SKM-1 treated with dmso at 0.1 percent for 144 hours (cell line): ENCODE results near the gene GPBP1L1.
"Not testable (repeated sequence)": the region's sequence is repeated elsewhere in the genome, so short reads cannot be mapped to it uniquely, and the experiment has no call there.

Experiments used
- DNase-seq: peaks from one replicate; lab custom pipeline; 2025; ENCODE audit not compliant: unreplicated experiment; lab: John Stamatoyannopoulos, UW

Gene GPBP1L1

DNA sequence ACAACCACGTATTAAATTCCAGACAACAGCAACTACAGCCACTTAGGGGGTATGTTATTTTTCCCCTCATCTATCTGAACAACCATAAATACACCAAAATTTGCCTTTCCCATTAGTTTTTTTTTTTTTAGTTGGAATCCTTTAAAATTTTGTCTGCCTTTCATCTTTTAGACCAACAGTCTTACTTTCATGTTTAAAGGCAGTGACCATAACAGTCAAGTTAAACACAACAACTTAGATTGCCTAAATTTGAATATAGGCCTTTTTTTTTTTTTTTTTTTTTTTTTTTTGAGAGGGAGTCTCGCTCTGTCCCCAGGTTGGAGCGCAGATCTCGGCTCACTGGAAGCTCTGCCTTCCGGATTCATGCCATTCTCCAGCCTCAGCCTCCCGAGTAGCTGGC lies 3.4 kb downstream of the GPBP1L1 start:
- DNase-seq, result no peak

GRCh38 chr1:45679123-45679522 lies 7.2 kb downstream of the GPBP1L1 start:
- no peak for DNase-seq

DNA sequence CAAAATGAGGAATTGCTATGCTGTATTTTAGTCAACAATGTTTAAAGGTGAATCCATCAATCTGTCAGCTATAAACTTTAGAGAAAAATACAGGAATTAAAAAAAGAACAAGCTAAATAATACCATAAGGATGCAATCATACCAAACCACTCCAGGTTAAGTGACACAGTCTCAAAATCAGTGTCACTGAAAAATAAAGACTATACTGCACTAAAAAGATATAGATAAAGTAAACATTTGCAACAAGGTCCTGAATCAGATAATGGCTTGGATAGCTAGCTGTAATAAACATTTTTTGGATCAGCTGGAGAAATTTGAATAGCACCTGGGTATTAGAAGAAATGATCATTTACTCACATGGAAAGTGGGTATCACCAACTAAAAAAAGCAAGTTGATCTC lies 7.8 kb downstream of the GPBP1L1 start:
- no peak for DNase-seq

GRCh38 chr1:45677751-45678245 lies 8.5 kb downstream of the GPBP1L1 start:
- DNase-seq, result no peak

- DNase-seq, result not testable (repeated sequence)
Observed at GRCh38 chr1:45676553-45676952, 9.8 kb downstream of the GPBP1L1 start.

DNA sequence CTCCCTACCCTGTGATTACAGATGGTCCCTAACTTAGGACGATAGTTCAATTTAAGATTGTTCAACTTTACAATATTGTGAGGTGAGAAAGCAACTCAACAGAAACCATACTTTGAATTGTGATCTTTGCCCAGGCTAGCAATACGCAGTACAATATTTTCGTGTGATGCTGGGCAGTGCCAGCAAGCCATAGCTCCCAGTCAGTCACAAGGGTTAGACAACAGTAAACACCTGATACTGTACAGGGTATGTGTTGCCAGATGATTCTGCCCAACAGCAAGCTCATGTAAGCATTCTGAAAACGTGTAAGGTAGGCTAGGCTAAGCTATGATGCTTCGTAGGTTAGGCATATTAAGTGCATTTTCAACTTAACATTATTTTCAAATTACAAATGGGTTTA lies 11.9 kb downstream of the GPBP1L1 start:
- DNase-seq, result no peak

- DNase-seq, result no peak
Observed at GRCh38 chr1:45673956-45674355, 12.4 kb downstream of the GPBP1L1 start.

DNA sequence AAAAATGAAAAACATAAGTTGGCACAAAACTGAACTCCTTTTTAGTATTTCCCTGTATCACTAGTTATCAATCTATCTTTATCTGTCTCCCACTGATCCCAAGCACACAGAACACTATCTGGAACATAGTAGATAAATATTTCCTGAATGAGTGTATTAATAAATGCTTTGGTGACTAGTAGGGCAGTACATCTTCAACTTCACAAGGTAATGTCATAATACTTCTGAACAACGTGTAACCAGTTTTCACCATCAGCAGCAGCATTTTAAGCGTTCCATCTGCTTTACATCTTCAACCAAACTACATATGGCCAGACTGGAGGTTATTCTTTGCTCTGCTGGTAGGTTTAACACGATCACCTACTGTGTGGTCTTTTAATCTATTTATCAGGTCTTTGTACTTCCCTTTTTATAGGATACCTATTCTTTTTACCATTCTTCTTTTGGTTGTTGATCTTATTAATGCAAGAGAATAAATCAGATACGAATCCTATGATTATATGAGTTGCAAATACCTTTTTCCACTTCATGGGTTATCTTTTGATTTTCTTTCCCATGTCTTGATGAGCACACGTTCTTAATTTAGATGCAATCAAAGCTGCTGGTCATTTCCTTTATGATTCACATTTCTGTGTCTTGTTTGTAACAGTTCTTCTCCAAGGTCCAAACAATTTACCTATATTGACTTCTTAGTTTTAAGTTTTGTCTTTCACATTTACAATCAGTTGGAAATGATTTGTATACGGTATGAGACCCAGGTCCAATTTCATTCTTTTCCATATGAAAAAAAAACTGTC lies 16.3 kb downstream of the GPBP1L1 start:
- DNase-seq, result no peak

DNA sequence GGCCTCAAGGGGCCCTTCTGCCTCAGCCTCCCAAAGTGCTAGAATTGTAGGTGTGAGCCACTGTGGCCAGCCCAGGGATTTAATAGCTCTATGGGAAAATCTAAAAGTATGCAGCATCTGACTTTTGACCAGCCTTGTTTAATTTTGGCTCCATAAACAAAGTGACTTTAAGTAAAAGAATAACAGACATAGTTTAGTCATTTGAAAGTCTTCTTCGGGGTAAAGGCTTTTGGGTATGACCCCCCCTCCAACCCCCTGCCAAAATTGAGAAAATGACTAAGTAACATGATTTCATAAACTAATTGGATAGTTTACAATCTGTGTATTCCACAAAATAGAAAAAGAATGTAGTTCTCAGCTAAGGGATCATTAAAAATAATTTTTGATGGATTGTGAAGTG lies 17.0 kb downstream of the GPBP1L1 start:
- DNase-seq, result no peak

DNA sequence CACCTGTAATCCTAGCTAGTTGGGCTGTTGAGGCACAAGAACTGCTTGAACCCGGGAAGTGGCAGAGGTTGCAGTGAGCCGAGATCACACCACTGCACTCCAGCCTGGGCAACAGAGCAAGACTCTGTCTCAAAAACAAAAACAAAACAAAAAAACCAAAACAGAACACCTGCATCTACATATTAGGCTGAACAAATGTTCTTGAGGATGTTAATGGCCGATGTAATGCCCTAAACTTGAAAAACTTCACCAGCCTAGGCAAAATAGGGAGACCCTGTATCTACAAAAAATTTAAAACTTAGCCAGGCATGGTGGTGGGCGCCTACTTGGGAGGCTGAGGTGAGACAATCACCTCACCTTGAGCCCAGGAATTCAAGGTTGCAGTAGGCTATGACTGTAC lies 17.8 kb downstream of the GPBP1L1 start:
- no peak for DNase-seq

DNA sequence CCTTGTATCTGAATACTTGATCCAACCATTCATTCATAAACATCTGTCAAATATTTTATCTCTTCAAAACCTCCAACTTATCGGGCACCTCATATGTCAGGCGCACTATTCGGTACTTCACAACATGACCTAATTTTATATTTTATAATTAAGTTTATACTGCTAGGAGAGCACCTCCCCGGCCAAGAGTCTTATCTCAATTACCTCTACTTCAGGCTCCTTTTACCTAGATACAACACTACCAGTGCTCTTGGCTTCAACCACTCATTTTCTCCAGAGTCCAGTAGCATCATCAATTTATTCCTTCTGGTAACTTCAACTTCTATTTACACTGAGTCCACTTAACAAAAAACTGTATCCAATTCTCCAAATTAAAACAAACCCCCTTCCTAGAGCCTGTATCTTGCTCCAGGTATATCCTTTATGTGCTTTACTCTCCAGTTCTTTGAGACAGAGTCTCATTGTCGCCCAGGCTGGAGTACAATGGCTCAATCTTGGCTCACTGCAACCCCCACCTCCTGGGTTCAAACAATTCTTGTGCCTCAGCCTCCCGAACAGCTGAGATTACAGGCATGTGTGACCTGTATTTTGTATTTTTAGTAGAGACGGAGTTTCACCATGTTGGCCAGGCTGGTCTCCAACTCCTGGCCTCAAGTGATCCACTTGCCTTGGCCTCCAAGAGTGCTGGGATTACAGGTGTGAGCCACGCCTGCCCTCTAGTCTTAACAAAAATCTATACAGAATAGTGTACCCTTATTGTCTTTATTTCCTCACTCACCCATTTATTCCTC lies 18.8 kb downstream of the GPBP1L1 start:
- DNase-seq, result no peak

DNA sequence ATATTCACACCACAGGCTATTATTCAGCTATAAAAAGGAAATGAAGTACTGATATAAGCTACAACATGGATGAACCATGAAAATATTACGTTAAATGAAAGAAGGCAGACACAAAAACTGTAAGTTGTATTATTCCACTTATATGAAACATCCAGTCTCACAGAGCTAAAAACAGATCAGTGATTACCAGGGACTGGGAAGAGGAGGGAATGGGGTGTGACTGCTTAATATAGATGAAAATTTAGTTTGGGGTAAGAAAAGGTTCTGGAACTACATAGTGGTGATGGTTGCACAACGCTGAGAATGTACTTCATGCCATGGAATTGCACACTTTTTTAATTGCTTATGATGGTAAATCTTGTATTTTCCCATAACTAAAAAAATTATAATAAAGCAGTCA lies 19.5 kb downstream of the GPBP1L1 start:
- DNase-seq, result no peak

DNA sequence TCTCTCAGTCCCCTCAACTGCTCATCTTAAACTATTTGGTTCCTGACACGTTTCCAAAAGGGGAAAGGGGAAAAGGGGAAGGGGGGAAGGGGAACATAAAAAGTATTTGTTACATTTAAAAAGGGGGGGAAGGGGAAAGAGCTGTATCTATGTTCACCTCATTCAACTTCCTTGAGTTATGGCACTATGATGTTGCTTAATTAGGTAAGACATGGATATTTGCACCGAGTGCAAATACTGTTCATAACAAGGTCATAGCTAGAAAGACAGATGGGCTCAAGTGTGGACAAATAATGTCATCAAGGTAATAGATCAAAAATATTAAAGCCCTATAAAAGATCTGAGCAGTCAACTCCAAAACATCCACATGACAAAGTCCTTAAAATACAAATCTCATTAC lies 26.0 kb downstream of the GPBP1L1 start:
- no peak for DNase-seq

DNA sequence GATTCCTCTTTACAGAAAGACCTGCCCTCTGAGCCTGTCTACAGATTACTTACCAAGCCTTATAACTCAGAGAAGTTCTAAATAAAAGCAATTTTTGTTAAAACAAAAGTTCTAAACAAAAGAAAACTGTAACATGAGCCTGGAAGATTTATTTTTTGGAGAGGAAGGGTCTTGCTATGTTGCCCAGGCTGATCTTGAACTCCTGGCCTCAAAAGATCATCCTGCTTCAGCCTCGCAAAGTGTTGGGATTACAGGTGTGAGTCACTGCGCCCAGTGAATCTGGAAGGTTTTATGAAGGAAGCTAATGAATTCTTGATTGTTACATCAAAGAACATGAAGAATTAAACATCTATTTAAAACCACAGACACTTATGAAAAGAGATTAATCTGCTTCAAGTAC lies 27.1 kb downstream of the GPBP1L1 start:
- no peak for DNase-seq

DNA sequence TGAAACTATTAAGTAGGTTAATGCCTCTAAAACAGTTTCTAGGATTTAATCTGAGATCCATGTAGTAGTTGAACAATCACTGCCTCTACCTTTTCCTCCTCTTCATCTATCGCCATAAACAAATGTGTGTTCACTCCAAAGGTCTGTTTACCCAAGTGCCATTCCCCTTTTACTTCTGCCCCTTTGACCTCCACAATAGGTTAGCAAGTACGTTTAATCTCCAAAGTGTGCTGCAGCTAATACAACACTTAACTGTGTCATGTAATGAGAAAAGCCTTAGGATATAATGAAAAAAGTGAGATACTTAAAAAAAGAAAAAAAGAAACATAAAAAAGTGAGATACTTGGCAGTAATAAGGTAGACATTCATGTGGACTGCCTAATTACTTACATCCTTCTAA lies 28.2 kb downstream of the GPBP1L1 start:
- DNase-seq, result no peak

DNA sequence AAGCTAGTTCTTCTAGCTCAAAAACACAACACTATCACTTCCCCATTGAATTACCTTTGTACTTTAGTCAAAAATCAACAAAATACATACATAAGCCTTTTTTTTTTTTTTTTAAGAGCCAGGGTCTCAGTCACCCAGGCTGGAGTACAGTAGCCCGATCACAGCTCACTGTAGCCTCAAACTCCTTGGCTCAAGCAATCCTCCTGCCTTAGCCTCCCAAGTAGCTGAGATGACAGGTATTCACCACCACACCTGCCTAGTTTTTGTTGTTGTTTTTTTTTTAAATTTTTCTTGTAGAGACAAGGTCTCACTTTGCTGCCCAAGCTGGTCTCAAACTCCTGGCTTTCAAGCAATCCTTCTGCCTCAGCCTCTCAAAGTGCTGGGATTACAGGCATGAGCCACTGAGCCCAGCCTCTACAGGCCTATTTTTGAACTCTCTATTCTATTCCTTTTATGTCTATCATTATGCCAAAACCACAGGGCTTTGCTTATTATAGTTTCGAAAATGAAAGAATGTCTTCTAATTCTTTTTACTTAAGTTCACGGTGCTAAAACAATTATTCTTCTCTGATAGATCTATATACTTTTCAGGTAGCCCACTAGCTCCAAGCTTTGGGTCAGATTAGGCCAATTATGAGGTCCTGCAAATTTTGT lies 29.6 kb downstream of the GPBP1L1 start:
- no peak for DNase-seq

GRCh38 chr1:45654540-45655280 lies 31.6 kb downstream of the GPBP1L1 start:
- no peak for DNase-seq

GRCh38 chr1:45647248-45648021 lies 38.9 kb downstream of the GPBP1L1 start:
- peak; percentile 29 for DNase-seq

DNA sequence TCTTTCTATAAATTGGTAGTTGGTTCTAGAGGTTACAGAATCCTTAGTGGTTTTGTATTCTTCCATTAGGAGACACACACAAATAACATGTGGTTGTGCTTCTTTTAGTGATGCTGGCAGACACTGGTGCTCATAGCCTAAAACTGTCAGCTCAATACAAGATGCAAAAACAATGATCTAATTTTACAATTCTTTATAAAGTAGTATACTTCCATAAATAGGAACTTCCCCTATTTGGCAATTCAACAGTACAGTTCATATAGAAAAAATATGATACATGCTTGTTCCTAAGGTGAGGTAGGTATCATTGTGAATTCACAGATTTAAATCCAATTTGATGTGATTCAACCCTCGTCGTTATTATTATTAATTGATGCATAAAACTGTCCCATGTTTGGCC lies 41.7 kb downstream of the GPBP1L1 start:
- no peak for DNase-seq

GRCh38 chr1:45643978-45644377 lies 42.4 kb downstream of the GPBP1L1 start:
- DNase-seq, result no peak
